HG03064 (cell line): ENCODE measurements around the gene PKP2.

Source experiments
- ATAC-seq: cut with Tn5 transposase; IDR thresholded peaks from one replicate; pipeline ENCODE4 v1.9.1; 2021; ENCODE audit warnings: low read depth; ENCODE audit not compliant: unreplicated experiment

Gene PKP2

DNA sequence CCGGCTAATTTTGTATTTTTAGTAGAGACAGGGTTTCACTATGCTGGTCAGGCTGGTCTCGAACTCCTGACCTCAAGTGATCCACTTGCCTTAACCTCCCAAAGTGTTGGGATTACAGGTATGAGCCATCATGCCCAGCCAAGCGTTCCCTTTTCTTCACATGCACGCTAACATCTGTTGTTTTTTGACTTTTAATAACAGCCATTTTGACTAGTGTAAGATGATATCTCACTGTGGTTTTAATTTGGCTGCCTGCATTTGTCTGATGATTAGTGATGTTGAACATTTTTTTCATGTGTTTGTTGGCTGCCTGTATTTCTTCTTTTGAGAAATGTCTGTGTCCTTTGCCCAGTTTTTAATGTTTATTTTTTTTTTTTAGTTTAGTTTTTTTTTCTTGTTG lies 130.7 kb downstream of the PKP2 start:
- no peak for ATAC-seq

DNA sequence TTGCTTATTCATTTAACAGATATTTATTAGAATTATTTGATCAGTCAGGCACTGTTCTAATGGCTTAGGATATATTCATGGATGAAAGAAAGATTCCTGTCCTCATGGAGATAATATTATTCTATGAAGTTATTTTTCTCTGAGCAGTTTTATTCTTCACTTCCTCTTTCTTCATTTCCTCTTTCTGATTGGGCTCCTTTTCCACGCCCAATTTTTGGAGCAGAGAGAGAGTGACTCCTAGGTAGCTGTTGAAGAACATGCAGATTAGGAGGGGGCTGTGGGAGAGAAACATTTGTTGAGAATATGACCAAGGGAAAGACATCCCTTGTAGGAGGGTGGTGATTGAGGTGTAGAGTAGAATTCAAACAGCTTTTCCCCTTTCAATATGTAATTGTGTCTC lies 134.9 kb downstream of the PKP2 start:
- ATAC-seq: no peak

DNA sequence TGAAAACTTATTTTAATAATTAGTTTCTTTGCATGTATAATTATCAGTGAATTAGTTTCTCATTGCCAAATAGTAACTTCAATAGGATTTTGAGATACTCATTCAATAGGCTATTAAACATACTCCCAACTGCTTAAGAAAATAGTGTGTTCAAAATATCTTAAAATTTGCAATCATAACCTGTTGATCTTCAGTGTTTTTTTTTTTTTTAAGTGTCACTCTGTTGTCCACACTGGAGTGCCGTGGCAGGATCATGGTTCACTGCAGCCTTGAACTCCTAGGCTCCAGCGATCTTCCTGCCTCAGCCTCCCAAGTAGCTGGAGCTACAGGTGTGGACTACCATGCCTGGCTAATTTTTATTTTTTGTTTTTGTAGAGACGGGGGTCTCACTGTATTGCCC lies 139.4 kb downstream of the PKP2 start:
- ATAC-seq: no peak

DNA sequence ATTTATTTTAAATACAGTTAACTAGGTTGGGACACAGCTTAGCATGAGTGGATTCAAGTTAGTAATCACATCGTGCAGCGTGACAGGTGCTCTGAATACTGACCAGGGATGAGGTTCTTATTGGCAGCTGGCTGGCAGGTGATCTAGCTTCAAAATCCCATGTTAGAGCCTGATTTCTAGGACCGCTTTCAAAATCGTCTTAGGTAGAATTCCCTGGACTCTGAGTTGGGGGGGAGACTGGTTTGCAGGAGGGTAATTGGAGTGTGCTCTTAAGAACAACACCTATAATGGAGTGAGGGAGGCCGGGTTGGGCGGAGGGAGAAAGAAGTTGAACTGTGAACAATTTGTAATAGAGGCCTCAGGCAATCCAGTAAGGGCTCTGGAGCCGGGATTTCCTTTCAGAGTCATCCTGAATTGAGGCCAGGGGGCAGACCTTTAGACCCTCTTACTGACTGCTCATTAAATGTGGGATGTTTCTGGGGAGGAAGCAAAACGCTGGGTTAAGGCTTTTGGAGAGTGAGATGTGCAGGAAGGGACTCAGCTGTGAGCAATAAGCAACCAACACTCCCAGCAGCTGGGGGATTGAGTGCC lies 140.0 kb downstream of the PKP2 start:
- ATAC-seq: no peak

DNA sequence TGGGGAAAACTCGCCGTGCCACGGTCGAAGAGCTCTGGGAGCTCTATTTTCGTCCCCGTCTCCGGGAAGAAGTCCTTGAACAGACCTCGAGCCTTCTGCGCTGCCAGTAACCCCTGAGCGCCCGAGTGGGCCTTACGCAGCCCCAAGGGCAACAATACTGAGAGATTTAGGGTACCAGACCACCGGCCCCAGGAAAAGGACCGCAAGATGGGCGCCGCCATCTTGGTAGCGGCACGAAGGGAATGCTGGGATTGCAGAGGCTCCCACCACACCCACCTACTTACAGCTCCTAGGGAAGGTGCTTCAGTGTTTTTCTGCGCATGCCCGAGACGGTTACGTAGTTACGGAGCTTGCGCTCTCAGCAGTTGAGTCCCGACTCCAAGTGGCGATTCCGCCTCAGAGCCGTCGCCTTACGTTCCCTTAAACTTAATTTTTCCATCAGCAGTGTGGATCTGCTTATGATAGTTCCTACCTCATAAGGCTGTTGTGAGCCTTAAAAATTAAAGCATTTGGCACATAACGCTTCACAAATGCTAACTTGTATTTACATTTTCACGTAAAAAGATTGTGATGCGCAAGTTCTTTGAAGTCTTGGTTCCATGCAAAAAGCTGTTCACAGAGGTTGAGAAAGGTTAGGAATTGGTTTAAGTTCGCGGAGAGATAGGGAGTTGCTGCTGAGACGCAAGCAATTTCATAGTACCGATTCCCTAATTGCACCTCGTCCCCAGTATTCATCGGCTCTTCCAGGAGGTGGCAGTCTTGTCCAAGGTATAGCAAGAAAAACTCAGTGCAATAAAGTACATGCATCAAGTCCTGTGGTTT lies 140.7 kb downstream of the PKP2 start, which contains the start of gene YARS2:
Gene YARS2 (minus strand): TSS at position 244 of the 822 bp plus-strand sequence. CDS start 23 bp downstream, at position 221.
- peak; percentile 84 for ATAC-seq

DNA sequence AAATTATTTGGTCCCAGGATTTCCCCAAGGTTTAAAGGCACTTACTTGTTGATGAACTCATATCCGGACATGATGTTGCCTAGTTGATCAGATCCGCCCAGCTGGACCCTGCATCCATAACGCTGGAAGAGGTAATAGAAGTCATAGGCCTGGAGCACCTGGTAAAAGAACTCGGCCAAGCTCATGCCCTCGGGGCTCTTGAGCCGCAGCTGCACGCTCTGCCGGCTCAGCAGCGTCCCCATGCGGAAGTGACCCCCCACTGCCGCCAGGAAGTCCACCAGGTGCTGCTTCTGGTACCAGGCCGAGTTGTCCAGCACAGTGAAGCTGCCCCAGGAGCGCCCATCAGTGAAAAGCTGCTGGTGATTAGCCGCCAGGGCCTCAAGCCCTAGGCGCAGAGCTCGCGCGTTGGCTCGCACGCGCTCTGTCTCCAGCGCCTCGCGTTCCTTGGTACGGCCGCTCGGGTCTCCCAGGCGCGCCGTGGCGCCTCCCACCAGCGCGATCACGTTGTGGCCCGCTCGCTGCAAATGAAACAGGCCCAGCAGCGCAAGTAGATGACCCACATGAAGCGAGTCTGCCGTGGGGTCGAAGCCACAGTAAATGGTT lies 141.4 kb downstream of the PKP2 start:
- peak; percentile 72 for ATAC-seq

DNA sequence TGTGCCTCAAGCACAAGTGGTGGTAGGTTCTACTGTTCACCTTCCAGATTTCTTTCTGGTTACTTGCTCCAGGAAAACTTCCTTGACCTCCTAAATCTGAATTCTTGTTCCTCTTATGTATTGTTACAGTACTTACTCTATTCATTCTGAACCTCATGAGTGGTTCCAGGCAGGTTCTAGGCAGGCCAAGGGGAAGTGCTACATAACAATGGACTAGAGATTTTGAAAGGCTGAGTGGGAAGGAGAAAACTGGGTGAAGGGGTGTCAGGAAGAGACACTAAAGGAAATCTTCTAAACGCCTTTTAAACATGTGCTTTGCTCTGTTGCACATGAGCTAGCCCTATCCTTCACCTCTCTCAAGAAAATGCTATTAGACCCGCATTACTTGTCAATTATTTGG lies 142.5 kb downstream of the PKP2 start:
- no peak for ATAC-seq

DNA sequence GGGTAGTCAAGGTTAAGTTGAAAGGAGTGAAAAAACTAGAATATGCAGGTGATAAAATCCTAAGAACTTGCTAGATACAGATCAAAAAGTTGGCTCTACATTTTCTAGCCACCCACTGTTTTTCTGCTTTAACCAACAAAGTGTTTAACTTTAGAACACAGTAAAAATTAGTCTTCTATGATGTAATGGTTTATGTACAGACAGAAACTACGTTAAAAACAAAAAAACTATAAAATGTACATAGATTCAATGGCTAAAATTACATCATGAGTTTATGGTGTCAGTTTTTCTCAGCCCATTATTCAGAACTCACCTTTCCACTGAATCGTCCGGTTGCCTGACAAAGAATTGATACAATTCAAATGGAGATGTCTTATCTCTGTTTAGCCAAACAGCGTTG lies 143.0 kb downstream of the PKP2 start:
- no peak for ATAC-seq

DNA sequence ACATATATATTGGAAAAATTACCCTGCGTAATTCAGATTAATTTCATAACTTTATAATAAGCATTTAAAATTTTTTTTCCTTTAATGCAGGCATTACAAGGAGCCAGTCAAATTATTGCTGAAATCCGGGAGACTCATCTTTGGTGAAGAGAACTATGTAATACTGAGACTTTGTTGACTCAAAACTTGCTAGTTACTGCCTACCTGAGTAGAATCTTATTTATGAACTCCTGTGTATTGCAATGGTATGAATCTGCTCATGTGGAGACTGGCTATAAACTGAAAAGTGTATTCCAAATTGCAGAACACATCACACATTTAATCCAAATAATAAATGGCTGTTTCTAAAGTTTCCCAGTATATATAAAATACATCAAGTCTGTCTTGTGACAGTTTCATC lies 153.3 kb downstream of the PKP2 start:
- no peak for ATAC-seq

DNA sequence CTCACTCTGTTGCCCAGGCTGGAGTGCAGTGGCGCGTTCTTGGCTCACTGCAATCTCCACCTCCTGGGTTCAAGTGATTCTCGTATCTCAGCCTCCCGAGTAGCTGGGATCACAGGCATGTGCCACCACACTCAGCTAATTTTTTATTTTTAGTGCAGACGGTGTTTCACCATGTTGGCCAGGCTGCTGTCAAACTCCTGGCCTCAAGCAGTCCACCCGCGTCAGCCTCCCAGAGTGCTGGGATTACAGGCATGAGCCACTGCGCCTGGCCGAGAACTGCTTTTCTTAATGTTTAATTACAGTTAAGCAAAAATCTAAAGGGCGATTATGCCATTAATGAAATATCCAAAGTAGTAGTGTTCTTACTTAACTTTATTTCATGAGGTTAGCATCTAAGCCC lies 154.4 kb downstream of the PKP2 start:
- no peak for ATAC-seq
